Endothelial cell of umbilical vein (primary cell): ENCODE data around the gene CRTC1. TPM values are rescaled to one million over a fixed set of nuclear protein-coding genes. Genes with fewer than 3 reads are reported as not detected.
A peak's percentile ranks its signal among the peaks of the same experiment; 100 is the strongest.

ENCODE experiments used
- BruUV-seq: library from RNA; stranded (reverse); fragments of 400-500 nt; replicated peaks from 2 replicates; lab custom pipeline; 2021; lab: Mats Ljungman, UMichigan
- CTCF ChIA-PET: fragments of 300-600, 350-600 bp; sonication (Branson Sonifier 250); formaldehyde crosslinking; loops from one replicate; lab custom pipeline; 2021; ENCODE audit warnings: antibody characterized with exemption, inconsistent platforms; lab: Charles Lee
- POLR2A ChIA-PET: fragments of 300-600, 350-600 bp; sonication (Branson Sonifier 250); formaldehyde crosslinking; loops from one replicate; lab custom pipeline; 2021; ENCODE audit warnings: antibody characterized with exemption, inconsistent platforms; lab: Charles Lee
- DNase-seq: peaks from one replicate; pipeline ENCODE4 v3.0.0-alpha.2; 2011; ENCODE audit warnings: low read depth, low spot score
- FAIRE-seq: peaks from 2 replicates; lab custom pipeline; 2011; peaks lifted over from hg19 to GRCh38; lab: Jason Lieb, UNC
- H2AFZ ChIP-seq: 2 replicates; pipeline ENCODE4 v1.6.0; 2012; ENCODE audit warnings: low read depth, low read length, control low read depth, inconsistent platforms
- H3K27ac ChIP-seq: 2 replicates; pipeline ENCODE4 v1.5.1; 2011; ENCODE audit warnings: low read depth, mild to moderate bottlenecking, control low read depth, low read length, moderate library complexity; ENCODE audit not compliant: insufficient read depth
- H3K27me3 ChIP-seq, 2 experiments: 2 replicates each; pipeline versions ENCODE4 v1.6.0 to v1.6.1; 2011; ENCODE audit warnings: low read length in 2 of 2, mixed read lengths in 1 of 2; ENCODE audit not compliant: control insufficient read depth in 2 of 2, insufficient read depth in 2 of 2
- H3K36me3 ChIP-seq, 2 experiments: 2 replicates in 1 of 2; 3 replicates in 1 of 2; pipeline ENCODE4 v1.5.1; 2011; ENCODE audit warnings: low read length in 2 of 2, mild to moderate bottlenecking in 1 of 2, moderate library complexity in 1 of 2; ENCODE audit not compliant: control insufficient read depth in 2 of 2, insufficient read depth in 2 of 2; ENCODE audit errors: extremely low read depth in 1 of 2
- H3K4me1 ChIP-seq: 3 replicates; pipeline ENCODE4 v1.5.1; 2011; ENCODE audit warnings: mild to moderate bottlenecking, low read length; ENCODE audit not compliant: control insufficient read depth, insufficient read depth; ENCODE audit errors: extremely low read depth
- H3K4me2 ChIP-seq: 2 replicates; pipeline ENCODE4 v1.6.1; 2011; ENCODE audit warnings: low read length, control low read depth, mixed read lengths; ENCODE audit not compliant: insufficient read depth
- H3K4me3 ChIP-seq, 3 experiments: fragments of 200-600 bp in 1 of 3; sonication (generic), shearing (Covaris generic) in 1 of 3; replicated peaks in 1 of 3; 2 replicates each; pipeline ENCODE4 v1.5.1; 2011 to 2016; ENCODE audit warnings: control low read depth in 3 of 3, low read length in 3 of 3, mild to moderate bottlenecking in 2 of 3, inconsistent platforms in 1 of 3, low read depth in 1 of 3, moderate library complexity in 1 of 3; ENCODE audit not compliant: insufficient read depth in 1 of 3
- H3K79me2 ChIP-seq: 2 replicates; pipeline ENCODE4 v1.6.0; 2012; ENCODE audit warnings: low read length, inconsistent platforms; ENCODE audit not compliant: control insufficient read depth, insufficient read depth
- H3K9ac ChIP-seq: replicated peaks from 2 replicates; pipeline ENCODE3; 2011; ENCODE audit warnings: low read length, control low read depth; ENCODE audit not compliant: insufficient read depth; ENCODE audit errors: extremely low read depth
- H3K9me1 ChIP-seq: replicated peaks from 3 replicates; pipeline ENCODE4 v1.6.0; 2011; ENCODE audit warnings: mild to moderate bottlenecking, low read length; ENCODE audit not compliant: control insufficient read depth, insufficient read depth; ENCODE audit errors: extremely low read depth
- H3K9me3 ChIP-seq: replicated peaks from 2 replicates; pipeline ENCODE4 v1.5.1; 2012; ENCODE audit warnings: low read length, inconsistent platforms; ENCODE audit not compliant: control insufficient read depth, insufficient read depth
- H4K20me1 ChIP-seq: replicated peaks from 2 replicates; pipeline ENCODE3; 2011; ENCODE audit warnings: mild to moderate bottlenecking, low read length; ENCODE audit not compliant: control insufficient read depth, insufficient read depth; ENCODE audit errors: extremely low read depth
- EZH2 ChIP-seq: IDR thresholded peaks from 2 replicates; pipeline ENCODE4 v1.6.1; 2012; ENCODE audit warnings: borderline replicate concordance, low read depth, mild to moderate bottlenecking, moderate library complexity, low read length, inconsistent platforms; ENCODE audit not compliant: severe bottlenecking
- FOS ChIP-seq: IDR thresholded peaks from 2 replicates; pipeline ENCODE4 v1.6.1; 2011; ENCODE audit warnings: mild to moderate bottlenecking, low read length, moderate library complexity, borderline replicate concordance; ENCODE audit not compliant: insufficient read depth
- GATA2 ChIP-seq: IDR thresholded peaks from 2 replicates; pipeline ENCODE4 v1.7.0; 2011; ENCODE audit warnings: low read depth, mild to moderate bottlenecking, moderate library complexity, mixed read lengths, low read length; ENCODE audit not compliant: insufficient read length, insufficient read depth
- JUN ChIP-seq: IDR thresholded peaks from 2 replicates; pipeline ENCODE4 v1.6.1; 2011; ENCODE audit warnings: borderline replicate concordance, low read depth; ENCODE audit not compliant: insufficient read length, insufficient read depth
- MYC ChIP-seq: IDR thresholded peaks from one replicate; pipeline ENCODE4 v1.6.1; 2011; ENCODE audit warnings: mild to moderate bottlenecking, low read depth, low read length
- POLR2A ChIP-seq: IDR thresholded peaks from 2 replicates; pipeline ENCODE4 v1.6.1; 2012; ENCODE audit warnings: low read depth, mild to moderate bottlenecking, control low read depth, low read length
- POLR2AphosphoS5 ChIP-seq: IDR thresholded peaks from 2 replicates; pipeline ENCODE4 v1.6.1; 2012; ENCODE audit warnings: low read depth, mild to moderate bottlenecking, control low read depth, low read length, moderate library complexity; ENCODE audit not compliant: insufficient read depth
- dilution Hi-C: fragments of 300-500 bp; cut with MboI; formaldehyde crosslinking; loops from one replicate; pipeline ENCODE4 v1.15.0; 2019; ENCODE audit warnings: low sequenced_read_pairs; ENCODE audit not compliant: extremely low pct_ligation_motif_present
- intact Hi-C: fragments of 100-400 bp; cut with micrococcal nuclease; formaldehyde crosslinking; loops from one replicate; pipeline ENCODE4 v1.10.0; 2022
- polyA plus RNA-seq, 4 experiments: library from polyadenylated mRNA; depleted of rRNA in 3 of 4; stranded (reverse) in 3 of 4; unstranded in 1 of 4; fragments of >200 nt; gene quantifications; 2 replicates each; pipeline versions ENCODE4 v1.2.1 to v1.2.3, GENCODE V29; 2011 to 2012; ENCODE audit warnings: missing spikeins in 1 of 4
- total RNA-seq: library from RNA; stranded (reverse); gene quantifications from 2 replicates; pipeline ENCODE4 v1.2.3, GENCODE V29; 2021
- TF ChIP-seq, protein P1 (sequence below), 2 donors: IDR thresholded peaks; 1 replicate in 1 of 2; 2 replicates in 1 of 2; pipeline ENCODE4 v1.5.1; 2011; ENCODE audit warnings: low read length in 2 of 2, mild to moderate bottlenecking in 2 of 2, moderate library complexity in 2 of 2, control low read depth in 1 of 2, inconsistent platforms in 1 of 2, low read depth in 1 of 2; ENCODE audit not compliant: insufficient read depth in 1 of 2; ENCODE audit errors: extremely low read depth in 1 of 2
- TF ChIP-seq, protein P2 (sequence below): IDR thresholded peaks from 2 replicates; pipeline ENCODE4 v1.6.1; 2011; ENCODE audit not compliant: insufficient read depth, insufficient read length

Gene CRTC1
- total and polyA plus RNA-seq, 2 donors (not counting 3 experiments of a cell fraction or from before 2014, with no cell fraction given) = 4.2 to 11.4 TPM

DNA sequence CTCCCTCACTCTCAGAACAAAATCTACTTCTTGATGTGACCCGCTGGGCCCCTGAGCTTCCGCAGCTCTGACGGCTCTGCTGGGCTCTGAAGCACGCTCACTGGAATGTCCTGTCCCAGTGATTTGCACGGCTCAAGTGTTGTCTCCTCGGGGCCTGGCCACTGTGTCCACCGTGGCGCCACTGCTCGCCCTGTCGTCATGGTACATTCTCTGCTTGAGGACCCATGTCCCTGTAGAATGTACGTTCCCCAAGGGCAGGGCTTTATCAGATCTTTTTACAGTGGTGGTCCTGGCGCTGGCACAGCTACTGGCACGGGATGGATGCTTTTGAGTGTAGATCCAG is 34.5 kb upstream of the CRTC1 start:
- H3K9ac ChIP-seq = no peak overlapping the region
- DNase-seq (no peak), FAIRE-seq (peak; percentile 21)
- peaks cover 30% of the 10 kb centered on the region for H3K4me1 ChIP-seq
- H4K20me1 ChIP-seq = no peaks in the 10 kb centered on the region
- no peak overlapping the region for H3K4me2 ChIP-seq
- no peaks in the 10 kb centered on the region for H3K27me3 ChIP-seq
- no peaks in the 10 kb centered on the region for H3K36me3 ChIP-seq
- CTCF ChIA-PET = interaction anchor here (0.9 to 2.2 kb wide), 6 partner anchors 8 to 198 kb away, joined by 3 to 8 read pairs (median 6); partner anchors contain the start of gene UPF1
- H2AFZ ChIP-seq = no peak overlapping the region
- intact Hi-C loops (loop anchor here (5.0 kb wide), 1 partner anchor 47 kb away; no protein-coding TSS in a partner anchor), dilution Hi-C loops (no loop called here)
- POLR2A ChIA-PET = no interaction called here
- no peak overlapping the region for H3K27ac ChIP-seq
- H3K79me2 ChIP-seq = no peaks in the 10 kb centered on the region
- no peaks in the 10 kb centered on the region for H3K9me1 ChIP-seq
- no peak overlapping the region for H3K4me3 ChIP-seq
- no TSS peak for BruUV-seq
- no peak for TF ChIP-seq MYC
- TF ChIP-seq FOS = no peak
- TF ChIP-seq GATA2 = no peak
- TF ChIP-seq, protein P1, sequence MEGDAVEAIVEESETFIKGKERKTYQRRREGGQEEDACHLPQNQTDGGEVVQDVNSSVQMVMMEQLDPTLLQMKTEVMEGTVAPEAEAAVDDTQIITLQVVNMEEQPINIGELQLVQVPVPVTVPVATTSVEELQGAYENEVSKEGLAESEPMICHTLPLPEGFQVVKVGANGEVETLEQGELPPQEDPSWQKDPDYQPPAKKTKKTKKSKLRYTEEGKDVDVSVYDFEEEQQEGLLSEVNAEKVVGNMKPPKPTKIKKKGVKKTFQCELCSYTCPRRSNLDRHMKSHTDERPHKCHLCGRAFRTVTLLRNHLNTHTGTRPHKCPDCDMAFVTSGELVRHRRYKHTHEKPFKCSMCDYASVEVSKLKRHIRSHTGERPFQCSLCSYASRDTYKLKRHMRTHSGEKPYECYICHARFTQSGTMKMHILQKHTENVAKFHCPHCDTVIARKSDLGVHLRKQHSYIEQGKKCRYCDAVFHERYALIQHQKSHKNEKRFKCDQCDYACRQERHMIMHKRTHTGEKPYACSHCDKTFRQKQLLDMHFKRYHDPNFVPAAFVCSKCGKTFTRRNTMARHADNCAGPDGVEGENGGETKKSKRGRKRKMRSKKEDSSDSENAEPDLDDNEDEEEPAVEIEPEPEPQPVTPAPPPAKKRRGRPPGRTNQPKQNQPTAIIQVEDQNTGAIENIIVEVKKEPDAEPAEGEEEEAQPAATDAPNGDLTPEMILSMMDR (IDR thresholded peaks at IDR 0.05; ENCODE audit: extremely low read depth in 1 of 2, insufficient read depth in 1 of 2, low read depth in 1 of 2, low read length in 2 of 2) = no peak
- no peak for TF ChIP-seq POLR2A
- TF ChIP-seq, protein P2, sequence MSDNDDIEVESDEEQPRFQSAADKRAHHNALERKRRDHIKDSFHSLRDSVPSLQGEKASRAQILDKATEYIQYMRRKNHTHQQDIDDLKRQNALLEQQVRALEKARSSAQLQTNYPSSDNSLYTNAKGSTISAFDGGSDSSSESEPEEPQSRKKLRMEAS = no peak
- TF ChIP-seq EZH2 = no peak
- no peak for TF ChIP-seq POLR2AphosphoS5
- TF ChIP-seq JUN = no peak
- H3K9me3 ChIP-seq = no peaks in the 10 kb centered on the region
